ENCODE measurements around the gene TLE3. TPM values are rescaled to one million over a fixed set of nuclear protein-coding genes. Genes with fewer than 3 reads are reported as not detected.

TLE3 gene
- total and polyA plus RNA-seq, 2 of the 13 experiments (the other 11 are each of a cell fraction or from before 2014, with no cell fraction given): 11.9 to 13.8 TPM

- no peak overlapping the region for H3K27ac ChIP-seq (ENCODE audit: extremely low read length, insufficient read depth, low read length)
- CTCF ChIA-PET (ENCODE audit: low intra/inter-chr PET ratio, low total read pairs): no interaction called here
These were observed 98.2 kb downstream of the TLE3 start for GRCh38 chr15:69999392-70000085.

More at GRCh38 chr15:69999392-70000085, 98.2 kb downstream of the TLE3 start:
- FAIRE-seq (no peak), DNase-seq (ENCODE audit: low spot score) (no peak), ATAC-seq (no peak)
- H2AFZ ChIP-seq (ENCODE audit: low read length): no peak overlapping the region
- whole genome bisulfite sequencing (ENCODE audit: low lambda C conversion rate): 24% methylated on average over 16 of the region's 17 CpGs
- no peaks in the 10 kb centered on the region for H4K20me1 ChIP-seq (ENCODE audit: insufficient read depth, low read length)
- H3K36me3 ChIP-seq (replicated peaks in 1 of 2; ENCODE audit: control insufficient read depth in 1 of 2, insufficient read depth in 2 of 2, low read length in 2 of 2): no peaks in the 10 kb centered on the region
- peaks cover 4 to 36% of the 10 kb centered on the region in 2 experiments; a peak in 4 of 5 replicates for H3K27me3 ChIP-seq (ENCODE audit: control insufficient read depth in 1 of 2, insufficient read depth in 2 of 2, low read length in 2 of 2)
- H3K4me2 ChIP-seq (ENCODE audit: low read depth, low read length): no peak overlapping the region
- H3K4me3 ChIP-seq (replicated peaks in 1 of 3; ENCODE audit: insufficient read depth in 1 of 3, low read depth in 2 of 3, low read length in 3 of 3): no peak overlapping the region
- H3K9ac ChIP-seq (ENCODE audit: insufficient read depth, low read depth, low read length): no peak overlapping the region
- intact Hi-C loops (cut with micrococcal nuclease; ENCODE audit: unreplicated experiment) (no loop called here), in situ Hi-C loops (cut with HindIII; ENCODE audit: extremely low pct_ligation_motif_present, low pct_unique_long_range_greater_than_20kb) (no loop called here)
- peak; percentile 68 for TF ChIP-seq MNT (IDR thresholded peaks at IDR 0.05)
- TF ChIP-seq KDM3A (CRISPR knock-in tag; IDR thresholded peaks at IDR 0.05; ENCODE audit: low read depth): no peak
- no peaks in the 10 kb centered on the region for H3K9me3 ChIP-seq (ENCODE audit: low read length)
- POLR2A ChIA-PET: no interaction called here
- H3K79me2 ChIP-seq (ENCODE audit: insufficient read depth, low read length): no peaks in the 10 kb centered on the region
- peaks cover 12% of the 10 kb centered on the region for H3K4me1 ChIP-seq (ENCODE audit: insufficient read depth, low read length)
- BruUV-seq (replicated peaks): no TSS peak
